ENCODE measurements around the gene CCDC69. TPM values are rescaled to one million over a fixed set of nuclear protein-coding genes. Genes with fewer than 3 reads are reported as not detected.

The CCDC69 gene
- total and polyA plus RNA-seq, 10 of the 15 experiments (the other 5 are each of a cell fraction or from before 2014, with no cell fraction given) = 13.5 to 106 (median 70.1) TPM

GRCh38 chr5:151257731-151258181 is 33.9 kb upstream of the CCDC69 start (continued):
- TF ChIP-seq PKNOX1 (IDR thresholded peaks at IDR 0.05) = peak; percentile 39; the same call in 1 of the 2 replicates
- TF ChIP-seq RFX5 (IDR thresholded peaks at IDR 0.05; ENCODE audit: low read depth, low read length) = no peak
- peak; percentile 34 for TF ChIP-seq SMAD1 (IDR thresholded peaks at IDR 0.05; ENCODE audit: low read depth, partially characterized antibody)
- TF ChIP-seq RUNX3 (IDR thresholded peaks at IDR 0.05; ENCODE audit: low read length) = peak; percentile 13; the same call in 1 of the 2 replicates
- TF ChIP-seq CHD2 (IDR thresholded peaks at IDR 0.05; ENCODE audit: borderline replicate concordance, low read depth, low read length) = peak; percentile 55; the same call in 1 of the 2 replicates
- peak; percentile 63 for TF ChIP-seq POLR2A (IDR thresholded peaks at IDR 0.05; ENCODE audit: low read depth, low read length)
- 0 out of 2 replicates have a peak, but pooled peaks have one; percentile 55 for TF ChIP-seq TAF1 (IDR thresholded peaks at IDR 0.05; ENCODE audit: borderline replicate concordance, low read depth, low read length)
- 0 out of 2 replicates have a peak, but pooled peaks have one; percentile 22 for TF ChIP-seq MLLT1 (IDR thresholded peaks at IDR 0.05)
- TF ChIP-seq NBN (IDR thresholded peaks at IDR 0.05) = peak; percentile 53; the same call in 1 of the 2 replicates
- peak; percentile 47; the same call in 1 of the 2 replicates for TF ChIP-seq IKZF1 (conservative IDR thresholded peaks at IDR 0.05)
- TF ChIP-seq POU2F2 (IDR thresholded peaks at IDR 0.05; ENCODE audit: borderline replicate concordance, low read depth, low read length) = 0 out of 3 replicates have a peak, but pooled peaks have one; percentile 11
- TF ChIP-seq, protein P1, sequence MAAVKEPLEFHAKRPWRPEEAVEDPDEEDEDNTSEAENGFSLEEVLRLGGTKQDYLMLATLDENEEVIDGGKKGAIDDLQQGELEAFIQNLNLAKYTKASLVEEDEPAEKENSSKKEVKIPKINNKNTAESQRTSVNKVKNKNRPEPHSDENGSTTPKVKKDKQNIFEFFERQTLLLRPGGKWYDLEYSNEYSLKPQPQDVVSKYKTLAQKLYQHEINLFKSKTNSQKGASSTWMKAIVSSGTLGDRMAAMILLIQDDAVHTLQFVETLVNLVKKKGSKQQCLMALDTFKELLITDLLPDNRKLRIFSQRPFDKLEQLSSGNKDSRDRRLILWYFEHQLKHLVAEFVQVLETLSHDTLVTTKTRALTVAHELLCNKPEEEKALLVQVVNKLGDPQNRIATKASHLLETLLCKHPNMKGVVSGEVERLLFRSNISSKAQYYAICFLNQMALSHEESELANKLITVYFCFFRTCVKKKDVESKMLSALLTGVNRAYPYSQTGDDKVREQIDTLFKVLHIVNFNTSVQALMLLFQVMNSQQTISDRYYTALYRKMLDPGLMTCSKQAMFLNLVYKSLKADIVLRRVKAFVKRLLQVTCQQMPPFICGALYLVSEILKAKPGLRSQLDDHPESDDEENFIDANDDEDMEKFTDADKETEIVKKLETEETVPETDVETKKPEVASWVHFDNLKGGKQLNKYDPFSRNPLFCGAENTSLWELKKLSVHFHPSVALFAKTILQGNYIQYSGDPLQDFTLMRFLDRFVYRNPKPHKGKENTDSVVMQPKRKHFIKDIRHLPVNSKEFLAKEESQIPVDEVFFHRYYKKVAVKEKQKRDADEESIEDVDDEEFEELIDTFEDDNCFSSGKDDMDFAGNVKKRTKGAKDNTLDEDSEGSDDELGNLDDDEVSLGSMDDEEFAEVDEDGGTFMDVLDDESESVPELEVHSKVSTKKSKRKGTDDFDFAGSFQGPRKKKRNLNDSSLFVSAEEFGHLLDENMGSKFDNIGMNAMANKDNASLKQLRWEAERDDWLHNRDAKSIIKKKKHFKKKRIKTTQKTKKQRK (IDR thresholded peaks at IDR 0.05; ENCODE audit: low read depth, low read length) = no peak
- peak; percentile 63 for TF ChIP-seq POLR2AphosphoS5 (IDR thresholded peaks at IDR 0.05; ENCODE audit: low read length)
- TF ChIP-seq DPF2 (IDR thresholded peaks at IDR 0.05) = 0 out of 2 replicates have a peak, but pooled peaks have one; percentile 30
- TF ChIP-seq NFXL1 (IDR thresholded peaks at IDR 0.05; ENCODE audit: borderline replicate concordance) = no peak
- TF ChIP-seq BHLHE40 (IDR thresholded peaks at IDR 0.05; ENCODE audit: borderline replicate concordance in 1 of 2, low read depth in 2 of 2, low read length in 1 of 2) = peak in 1 of 2 experiments; percentile 12; a peak in 1 of 4 replicates

All from GM12878 (cell line).